Heart left ventricle (tissue), 13 donors: ENCODE results near the gene CXXC5.
"Not testable (repeated sequence)": the region's sequence is repeated elsewhere in the genome, so short reads cannot be mapped to it uniquely, and the experiment has no call there.

ENCODE experiments used
- POLR2A ChIP-seq, 2 donors: fragments of 450-650 bp; IDR thresholded peaks; one replicate each; pipeline ENCODE4 v1.6.1; 2017; ENCODE audit warnings: antibody characterized with exemption in 2 of 2, mild to moderate bottlenecking in 2 of 2, moderate library complexity in 2 of 2
- TF ChIP-seq, protein P1 (sequence below), 12 donors: fragments of 200-600 bp; sonication (generic) in 4 of 12; IDR thresholded peaks; one replicate each; pipeline versions ENCODE4 v1.5.0 to v1.8.0; 2018 to 2022; ENCODE audit warnings: antibody characterized with exemption in 12 of 12, mild to moderate bottlenecking in 5 of 12
- donor health status: ischemic (EF 13 %, LVEDD 7.1; RV severe dilation, severe dysfunction).
- donor health status: DM: no; HTN: yes; CAD: no.
- donor health status: DM: no; HTN: no; CAD: no.
- donor health status: ischemic (EF 25% LVEDD 6.9; RV normal size, moderate dysfunction).
- donor health status: ischemic (EF 25% LVEDD 5.7; RV mildly dilated, moderate dysfunction).
- donor health status: ischemic (EF 35%, LVEDD 5.7; RV mildly dilated, moderate dysfunction).
- donor health status: nonischemic (EF 11% LVEDD 7.7; RV severe dilation, severe dysfunction).
- donor health status: DM: yes; HTN: yes; CAD: no.
- donor health status: PGD.
- donor health status: ischemic (EF 29% LVEDD 5.4; RV normal size, mild dysfunction).
- donor health status: nonischemic (EF 23%, LVEDD 6.1; RV moderate dilation, normal function).

- not testable (repeated sequence) for TF ChIP-seq POLR2A (IDR thresholded peaks at IDR 0.05)
- TF ChIP-seq, protein P1, sequence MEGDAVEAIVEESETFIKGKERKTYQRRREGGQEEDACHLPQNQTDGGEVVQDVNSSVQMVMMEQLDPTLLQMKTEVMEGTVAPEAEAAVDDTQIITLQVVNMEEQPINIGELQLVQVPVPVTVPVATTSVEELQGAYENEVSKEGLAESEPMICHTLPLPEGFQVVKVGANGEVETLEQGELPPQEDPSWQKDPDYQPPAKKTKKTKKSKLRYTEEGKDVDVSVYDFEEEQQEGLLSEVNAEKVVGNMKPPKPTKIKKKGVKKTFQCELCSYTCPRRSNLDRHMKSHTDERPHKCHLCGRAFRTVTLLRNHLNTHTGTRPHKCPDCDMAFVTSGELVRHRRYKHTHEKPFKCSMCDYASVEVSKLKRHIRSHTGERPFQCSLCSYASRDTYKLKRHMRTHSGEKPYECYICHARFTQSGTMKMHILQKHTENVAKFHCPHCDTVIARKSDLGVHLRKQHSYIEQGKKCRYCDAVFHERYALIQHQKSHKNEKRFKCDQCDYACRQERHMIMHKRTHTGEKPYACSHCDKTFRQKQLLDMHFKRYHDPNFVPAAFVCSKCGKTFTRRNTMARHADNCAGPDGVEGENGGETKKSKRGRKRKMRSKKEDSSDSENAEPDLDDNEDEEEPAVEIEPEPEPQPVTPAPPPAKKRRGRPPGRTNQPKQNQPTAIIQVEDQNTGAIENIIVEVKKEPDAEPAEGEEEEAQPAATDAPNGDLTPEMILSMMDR (IDR thresholded peaks at IDR 0.05) = not testable (repeated sequence)
Observed at GRCh38 chr5:139601948-139602347, 46.2 kb upstream of the CXXC5 start.
